H9 (cell line): ENCODE measurements around the gene NBPF15. TPM values are rescaled to one million over a fixed set of nuclear protein-coding genes. Genes with fewer than 3 reads are reported as not detected.
"Not testable (repeated sequence)": the region's sequence is repeated elsewhere in the genome, so short reads cannot be mapped to it uniquely, and the experiment has no call there.

Experiments
- DNase-seq: peaks from one replicate; pipeline ENCODE4 v3.0.0-alpha.2; 2017
- H2AFZ ChIP-seq: one replicate; pipeline ENCODE4 v1.6.1; 2013; ENCODE audit warnings: mild to moderate bottlenecking, low read length, control low read depth, moderate library complexity
- H2AK5ac ChIP-seq: 2 replicates; pipeline ENCODE4 v1.6.1; 2013; ENCODE audit warnings: low read length, control low read depth, mixed read lengths; ENCODE audit not compliant: insufficient read length
- H2BK120ac ChIP-seq: one replicate; pipeline ENCODE4 v1.6.1; 2013; ENCODE audit warnings: low read depth, mild to moderate bottlenecking, low read length, control low read depth, inconsistent platforms; ENCODE audit not compliant: poor library complexity, severe bottlenecking
- H2BK12ac ChIP-seq: 2 replicates; pipeline ENCODE4 v1.6.1; 2013; ENCODE audit warnings: low read length, control low read depth, mixed read lengths, low read depth; ENCODE audit not compliant: insufficient read length
- H2BK15ac ChIP-seq: 2 replicates; pipeline ENCODE4 v1.6.1; 2013; ENCODE audit warnings: low read depth, low read length, control low read depth
- H2BK20ac ChIP-seq: one replicate; pipeline ENCODE4 v1.6.1; 2013; ENCODE audit warnings: low read depth, mild to moderate bottlenecking, low read length, control low read depth, inconsistent platforms; ENCODE audit not compliant: poor library complexity, severe bottlenecking
- H2BK5ac ChIP-seq: 2 replicates; pipeline ENCODE4 v1.6.1; 2013; ENCODE audit warnings: low read length, control low read depth, mixed read lengths; ENCODE audit not compliant: insufficient read length
- H3K14ac ChIP-seq: 2 replicates; pipeline ENCODE4 v1.6.1; 2013; ENCODE audit warnings: low read length, control low read depth; ENCODE audit not compliant: insufficient read depth
- H3K18ac ChIP-seq: 2 replicates; pipeline ENCODE4 v1.6.1; 2013; ENCODE audit warnings: low read depth, mild to moderate bottlenecking, mixed read lengths, low read length, control low read depth; ENCODE audit not compliant: insufficient read length
- H3K23ac ChIP-seq: 2 replicates; pipeline ENCODE4 v1.6.1; 2013; ENCODE audit warnings: low read length, control low read depth, mixed read lengths, low read depth; ENCODE audit not compliant: insufficient read length
- H3K23me2 ChIP-seq: 2 replicates; pipeline ENCODE4 v1.6.1; 2013; ENCODE audit warnings: low read depth, mild to moderate bottlenecking, mixed read lengths, low read length, control low read depth; ENCODE audit not compliant: insufficient read length, poor library complexity, severe bottlenecking
- H3K27ac ChIP-seq: 2 replicates; pipeline ENCODE4 v1.5.1; 2013; ENCODE audit warnings: low read length, control low read depth, mixed read lengths, low read depth; ENCODE audit not compliant: insufficient read length
- H3K27me3 ChIP-seq: 2 replicates; pipeline ENCODE4 v1.6.1; 2013; ENCODE audit warnings: low read length, control low read depth, inconsistent platforms; ENCODE audit not compliant: insufficient read depth
- H3K4ac ChIP-seq: 2 replicates; pipeline ENCODE4 v1.6.1; 2013; ENCODE audit warnings: low read depth, mild to moderate bottlenecking, control low read depth, inconsistent platforms, low read length, moderate library complexity
- H3K4me1 ChIP-seq: 2 replicates; pipeline ENCODE4 v1.6.1; 2013; ENCODE audit warnings: low read length, control low read depth, inconsistent platforms; ENCODE audit not compliant: insufficient read depth
- H3K4me2 ChIP-seq: 2 replicates; pipeline ENCODE4 v1.6.1; 2013; ENCODE audit warnings: low read length, control low read depth, mixed read lengths; ENCODE audit not compliant: insufficient read length, insufficient read depth
- H3K56ac ChIP-seq: 2 replicates; pipeline ENCODE4 v1.6.1; 2013; ENCODE audit warnings: low read depth, mild to moderate bottlenecking, mixed read lengths, low read length, control low read depth; ENCODE audit not compliant: insufficient read length
- H3K79me1 ChIP-seq: 2 replicates; pipeline ENCODE4 v1.6.1; 2013; ENCODE audit warnings: low read depth, mild to moderate bottlenecking, moderate library complexity, low read length, control low read depth, inconsistent platforms; ENCODE audit not compliant: insufficient read depth, poor library complexity, severe bottlenecking
- H3K79me2 ChIP-seq: 2 replicates; pipeline ENCODE4 v1.6.1; 2013; ENCODE audit warnings: low read length, control low read depth, inconsistent platforms; ENCODE audit not compliant: insufficient read depth
- H3K9ac ChIP-seq: 2 replicates; pipeline ENCODE4 v1.6.1; 2013; ENCODE audit warnings: low read length, control low read depth, mixed read lengths; ENCODE audit not compliant: insufficient read length; ENCODE audit errors: extremely low read depth
- H3K9me3 ChIP-seq: one replicate; pipeline ENCODE4 v1.6.1; 2013; ENCODE audit warnings: low read depth, low read length, inconsistent platforms; ENCODE audit not compliant: control insufficient read depth
- H3T11ph ChIP-seq: one replicate; pipeline ENCODE4 v1.6.1; 2013; ENCODE audit warnings: mild to moderate bottlenecking, low read length, control low read depth, inconsistent platforms
- H4K20me1 ChIP-seq: one replicate; pipeline ENCODE4 v1.6.1; 2013; ENCODE audit not compliant: control insufficient read depth, insufficient read length, insufficient read depth
- H4K5ac ChIP-seq: 2 replicates; pipeline ENCODE4 v1.6.1; 2013; ENCODE audit warnings: low read depth, mild to moderate bottlenecking, mixed read lengths, low read length, control low read depth; ENCODE audit not compliant: insufficient read length
- H4K8ac ChIP-seq: replicated peaks from 2 replicates; pipeline ENCODE4 v1.6.1; 2013; ENCODE audit warnings: low read length, control low read depth, mixed read lengths, low read depth; ENCODE audit not compliant: insufficient read length
- H4K91ac ChIP-seq: 2 replicates; pipeline ENCODE4 v1.6.1; 2013; ENCODE audit warnings: low read depth, mild to moderate bottlenecking, moderate library complexity, mixed read lengths, low read length, control low read depth; ENCODE audit not compliant: insufficient read length
- H3K27ac Mint-ChIP-seq, 3 experiments: 2 replicates in 2 of 3; 3 replicates in 1 of 3; pipeline ENCODE4 v1.8.0; 2020 to 2021; ENCODE audit warnings: mixed read lengths in 3 of 3, mild to moderate bottlenecking in 1 of 3, moderate library complexity in 1 of 3
- H3K27me3 Mint-ChIP-seq: 2 replicates; pipeline ENCODE4 v1.8.0; 2021; ENCODE audit warnings: low read depth, mild to moderate bottlenecking, moderate library complexity, mixed read lengths
- H3K36me3 Mint-ChIP-seq, 3 experiments: 2 replicates in 2 of 3; 3 replicates in 1 of 3; pipeline ENCODE4 v1.8.0; 2020 to 2021; ENCODE audit warnings: low read depth in 3 of 3, mixed read lengths in 3 of 3; ENCODE audit not compliant: insufficient read depth in 1 of 3
- H3K4me1 Mint-ChIP-seq, 2 experiments: 2 replicates each; pipeline ENCODE4 v1.8.0; 2020; ENCODE audit warnings: mixed read lengths in 2 of 2
- H3K4me3 Mint-ChIP-seq, 2 experiments: 2 replicates in 1 of 2; 3 replicates in 1 of 2; pipeline ENCODE4 v1.8.0; 2020 to 2021; ENCODE audit warnings: mild to moderate bottlenecking in 2 of 2, mixed read lengths in 2 of 2, moderate library complexity in 1 of 2
- H3K9me3 Mint-ChIP-seq, 2 experiments: 2 replicates in 1 of 2; 3 replicates in 1 of 2; pipeline ENCODE4 v1.8.0; 2020; ENCODE audit warnings: mild to moderate bottlenecking in 2 of 2, mixed read lengths in 2 of 2, moderate library complexity in 1 of 2
- WGBS: extraction: QIAGEN DNeasy Blood & Tissue Kit; methylation state at CpG from one replicate; pipeline ENCODE4 v1.1.7; 2013; ENCODE audit warnings: missing lambda C conversion rate, low lambda C conversion rate, mixed read lengths; ENCODE audit not compliant: insufficient read length; ENCODE audit errors: extremely low coverage; 5-methylcytosine and 5-hydroxymethylcytosine counted together
- total RNA-seq: library from RNA; stranded (reverse); gene quantifications from 2 replicates; pipeline ENCODE4 v1.2.1, GENCODE V29; 2021

Gene NBPF15
- total RNA-seq, 1 experiment from 2014 or later = 9.3 TPM

GRCh38 chr1:144461778-144462177 lies 309 bp upstream of the NBPF15 start:
- not testable (repeated sequence) for H3K27ac ChIP-seq, H3K56ac ChIP-seq, H3K23ac ChIP-seq, H3K4me2 ChIP-seq, H3K9me3 Mint-ChIP-seq, H3K27me3 ChIP-seq, H3K79me2 ChIP-seq, H3K4ac ChIP-seq, H3K27ac Mint-ChIP-seq, H2BK5ac ChIP-seq, H3K4me1 Mint-ChIP-seq, H3K4me1 ChIP-seq, H3K18ac ChIP-seq, H3K23me2 ChIP-seq, H4K8ac ChIP-seq, H3T11ph ChIP-seq, H3K79me1 ChIP-seq, H4K5ac ChIP-seq, H2BK15ac ChIP-seq, H2AK5ac ChIP-seq, H3K9me3 ChIP-seq, H2BK120ac ChIP-seq, H3K14ac ChIP-seq, H2AFZ ChIP-seq, H3K36me3 Mint-ChIP-seq, DNase-seq, H2BK20ac ChIP-seq, H2BK12ac ChIP-seq, H3K9ac ChIP-seq, H4K20me1 ChIP-seq, H4K91ac ChIP-seq
- no CpG with 5 or more reads among the region's 17 CpGs for WGBS
- peaks cover 26% of the 10 kb centered on the region for H3K27me3 Mint-ChIP-seq
- H3K4me3 Mint-ChIP-seq = peak overlapping the region in 1 of 2 experiments; percentile 19; a peak in 2 of 5 replicates

DNA sequence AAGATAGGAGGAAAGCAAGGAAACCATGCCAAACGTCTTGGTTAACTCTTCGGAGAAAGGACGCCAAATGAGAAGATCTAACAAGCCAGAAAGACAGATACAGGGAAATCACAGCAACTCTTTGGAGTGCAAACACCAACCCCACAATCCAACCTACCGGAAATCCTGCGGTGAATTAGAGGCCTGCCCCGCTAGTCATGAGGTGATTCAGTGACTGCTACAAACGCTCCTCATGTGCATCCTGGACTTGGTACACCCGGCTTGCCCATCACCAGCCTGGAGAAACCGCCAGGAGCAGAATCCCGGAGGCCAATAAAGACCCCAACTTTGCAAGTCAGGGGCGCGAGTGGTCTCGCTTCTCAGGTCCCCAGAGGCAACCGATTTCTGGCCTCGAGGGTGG lies 783 bp downstream of the NBPF15 start:
- not testable (repeated sequence) for H3K23me2 ChIP-seq, H3T11ph ChIP-seq, H4K20me1 ChIP-seq, H3K4ac ChIP-seq, H3K27ac ChIP-seq, H3K79me2 ChIP-seq, H3K4me1 ChIP-seq, H3K36me3 Mint-ChIP-seq, H3K23ac ChIP-seq, H3K56ac ChIP-seq, H4K5ac ChIP-seq, H2BK12ac ChIP-seq, H3K79me1 ChIP-seq, H2AFZ ChIP-seq, H2BK15ac ChIP-seq, H4K8ac ChIP-seq, H3K27ac Mint-ChIP-seq, H3K9me3 Mint-ChIP-seq, H2BK120ac ChIP-seq, H2AK5ac ChIP-seq, H3K18ac ChIP-seq, H3K14ac ChIP-seq, H3K9me3 ChIP-seq, H3K9ac ChIP-seq, H3K4me1 Mint-ChIP-seq, DNase-seq, H2BK5ac ChIP-seq, H3K27me3 ChIP-seq, H4K91ac ChIP-seq, H2BK20ac ChIP-seq
- no CpG with 5 or more reads among the region's 15 CpGs for WGBS
- Mint-ChIP-seq H3K27me3 (peaks cover 24% of the 10 kb centered on the region), H3K4me3 (peak overlapping the region; percentile 92 to 94)
- peak overlapping the region; percentile 16 for H3K4me2 ChIP-seq
